GM06990 (cell line): ENCODE measurements around the gene HPS1.

Source experiments
- DNase-seq: peaks from one replicate; pipeline ENCODE4 v3.0.0-alpha.2; 2011; ENCODE audit not compliant: insufficient read length; ENCODE audit errors: extremely low read depth
- H3K27me3 ChIP-seq: replicated peaks from 2 replicates; pipeline ENCODE4 v1.6.0; 2011; ENCODE audit warnings: low read length; ENCODE audit not compliant: control insufficient read depth, insufficient read depth
- H3K36me3 ChIP-seq: 2 replicates; pipeline ENCODE4 v1.5.1; 2011; ENCODE audit warnings: low read length; ENCODE audit not compliant: control insufficient read depth, insufficient read depth
- H3K4me3 ChIP-seq: replicated peaks from 2 replicates; pipeline ENCODE4 v1.5.1; 2011; ENCODE audit warnings: low read depth, mild to moderate bottlenecking, control low read depth, low read length
- CTCF ChIP-seq: IDR thresholded peaks from 2 replicates; pipeline ENCODE4 v1.5.1; 2011; ENCODE audit warnings: low read length, control low read depth, mild to moderate bottlenecking, inconsistent platforms; ENCODE audit not compliant: insufficient read depth, poor library complexity, severe bottlenecking

The HPS1 gene

DNA sequence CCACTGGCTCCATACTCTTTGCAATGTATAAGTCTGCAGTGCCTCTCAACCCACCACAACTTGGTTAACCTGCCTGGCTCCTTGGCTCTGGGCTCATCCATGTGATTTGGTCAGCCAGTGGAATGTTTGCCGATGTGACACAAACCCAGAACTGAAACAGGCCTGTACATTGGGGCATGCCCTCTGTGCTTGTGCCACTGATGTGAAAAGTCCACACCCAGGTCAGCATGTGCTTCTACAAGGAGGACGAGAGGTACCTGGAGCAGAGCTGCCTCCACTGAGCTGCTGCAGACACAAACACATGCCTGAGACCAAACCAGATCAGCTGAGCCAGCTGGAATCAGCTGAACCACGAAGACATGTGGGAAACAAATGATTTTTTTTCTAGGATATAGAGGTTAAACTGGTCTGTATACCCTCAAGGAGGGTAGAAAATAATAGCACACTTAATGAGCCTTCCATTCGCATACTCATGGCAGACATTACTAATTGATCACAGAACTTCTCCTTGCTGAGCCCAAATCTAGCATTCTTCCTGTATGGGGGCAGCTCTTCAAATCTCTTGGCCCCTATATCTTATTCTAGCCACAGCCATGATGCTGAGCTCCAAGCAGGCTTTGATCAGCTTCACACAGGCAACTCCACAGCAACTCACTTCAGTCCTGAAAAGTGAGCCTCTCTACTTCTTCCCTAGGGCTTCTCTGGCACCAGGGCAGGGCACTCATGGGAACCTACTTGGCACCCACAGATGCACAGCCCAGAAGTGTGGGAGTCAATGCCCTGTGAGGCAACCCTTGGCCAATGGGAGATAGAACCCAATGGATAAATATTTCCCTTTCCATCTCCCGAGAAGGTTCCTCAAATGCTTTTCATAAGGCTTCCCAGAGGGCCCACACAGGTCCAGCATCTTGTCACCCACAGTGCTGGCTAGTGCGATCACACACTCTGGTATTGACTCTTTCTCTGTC lies 50.4 kb downstream of the HPS1 start:
- Histone ChIP-seq H3K27me3 (no peaks in the 10 kb centered on the region), H3K4me3 (no peak overlapping the region)

GRCh38 chr10:98394851-98395440 lies 51.8 kb downstream of the HPS1 start:
- no peaks in the 10 kb centered on the region for H3K36me3 ChIP-seq
- TF ChIP-seq CTCF, result no peak
- no peak for DNase-seq
- H3K27me3 ChIP-seq, result no peaks in the 10 kb centered on the region
- H3K4me3 ChIP-seq, result no peak overlapping the region

More for the DNA sequence above, 50.4 kb downstream of the HPS1 start:
- DNase-seq, result no peak
- H3K36me3 ChIP-seq, result no peaks in the 10 kb centered on the region
- no peak for TF ChIP-seq CTCF

DNA sequence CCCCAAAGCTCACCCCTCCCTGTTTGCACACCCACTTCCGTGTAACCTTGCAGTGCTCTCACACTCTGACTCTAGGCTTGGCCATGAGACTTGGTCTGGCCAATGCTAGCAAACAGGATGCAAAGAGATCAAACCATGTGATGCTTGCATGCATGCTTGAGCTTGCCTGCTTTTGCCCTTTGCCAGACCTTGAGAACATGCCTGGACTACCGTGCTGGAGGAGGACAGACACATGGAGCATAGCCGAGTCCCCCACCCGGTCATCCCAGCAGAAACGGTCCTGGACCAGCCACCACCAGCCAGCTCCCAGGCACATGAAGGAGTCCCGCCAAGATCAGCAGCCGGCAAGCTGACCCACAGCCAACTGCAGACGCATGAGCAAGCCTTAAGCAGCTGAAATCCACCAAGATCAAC lies 55.1 kb downstream of the HPS1 start:
- no peak overlapping the region for H3K4me3 ChIP-seq
- DNase-seq, result no peak
- H3K27me3 ChIP-seq, result no peaks in the 10 kb centered on the region
- H3K36me3 ChIP-seq, result no peaks in the 10 kb centered on the region
- no peak for TF ChIP-seq CTCF

DNA sequence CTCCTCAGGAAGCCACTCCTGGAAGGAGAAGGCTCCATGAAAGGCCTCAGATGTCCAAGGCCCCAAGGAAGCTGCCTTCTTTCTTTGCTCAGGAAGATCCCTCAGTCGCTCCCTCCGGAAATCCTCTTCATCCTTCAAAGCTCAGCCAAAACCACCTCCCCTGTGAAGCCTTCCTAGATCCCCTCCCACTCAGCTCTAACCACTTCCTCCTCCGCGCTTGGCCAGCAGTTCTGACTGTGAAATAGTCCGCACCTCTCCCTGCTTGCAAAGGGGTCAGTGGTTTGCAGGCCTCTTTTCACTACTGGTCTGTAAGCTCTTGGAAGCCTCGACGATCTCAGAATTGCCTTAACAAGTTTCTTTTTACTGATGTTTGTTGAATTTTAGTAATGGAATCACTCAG lies 55.7 kb downstream of the HPS1 start:
- TF ChIP-seq CTCF, result no peak
- no peak for DNase-seq

GRCh38 chr10:98390406-98390805 lies 56.3 kb downstream of the HPS1 start:
- Histone ChIP-seq H3K4me3 (peak overlapping the region; percentile 34), H3K27me3 (no peaks in the 10 kb centered on the region), H3K36me3 (no peaks in the 10 kb centered on the region; the same call in 1 of the 2 replicates)
- TF ChIP-seq CTCF, result no peak
- no peak for DNase-seq

More for the DNA sequence above, 55.7 kb downstream of the HPS1 start:
- Histone ChIP-seq H3K36me3 (no peaks in the 10 kb centered on the region), H3K4me3 (0 out of 2 replicates have a peak overlapping the region, but pooled peaks have one; percentile 34), H3K27me3 (no peaks in the 10 kb centered on the region)
